ENCODE data around the gene ADSS1. TPM values are rescaled to one million over a fixed set of nuclear protein-coding genes. Genes with fewer than 3 reads are reported as not detected.

Gene ADSS1
- total RNA-seq, 1 donor from 2014 or later = 89.8 TPM

DNA sequence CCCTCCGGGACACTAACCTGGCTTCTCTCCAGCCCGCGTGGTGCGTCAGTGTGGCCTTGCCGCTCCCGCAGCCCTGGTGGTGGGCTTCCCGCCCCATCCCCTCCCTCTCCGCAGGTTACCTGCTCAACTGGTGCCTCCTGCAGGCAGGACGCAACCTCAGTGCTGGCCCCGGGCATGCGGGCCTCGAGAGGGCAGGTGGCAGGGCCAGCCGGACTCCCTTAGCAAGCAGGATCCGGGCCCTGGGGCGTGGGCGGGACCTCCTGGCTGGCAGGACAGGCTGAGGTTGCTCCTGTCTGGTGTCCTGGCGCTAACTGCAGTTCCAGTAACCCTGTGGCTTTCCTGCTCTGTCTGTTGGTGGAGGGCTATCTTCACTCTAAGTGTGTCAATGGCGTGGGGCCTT, 8.6 kb upstream of the ADSS1 start:
- Histone ChIP-seq H3K36me3 (ENCODE audit: control insufficient read depth in 3 of 3, insufficient read depth in 3 of 3, low read length in 3 of 3) (peaks cover 31 to 35% (median 35%) of the 10 kb centered on the region in 3 donors), H3K4me3 (ENCODE audit: low read length in 3 of 3) (no peak overlapping the region)

DNA sequence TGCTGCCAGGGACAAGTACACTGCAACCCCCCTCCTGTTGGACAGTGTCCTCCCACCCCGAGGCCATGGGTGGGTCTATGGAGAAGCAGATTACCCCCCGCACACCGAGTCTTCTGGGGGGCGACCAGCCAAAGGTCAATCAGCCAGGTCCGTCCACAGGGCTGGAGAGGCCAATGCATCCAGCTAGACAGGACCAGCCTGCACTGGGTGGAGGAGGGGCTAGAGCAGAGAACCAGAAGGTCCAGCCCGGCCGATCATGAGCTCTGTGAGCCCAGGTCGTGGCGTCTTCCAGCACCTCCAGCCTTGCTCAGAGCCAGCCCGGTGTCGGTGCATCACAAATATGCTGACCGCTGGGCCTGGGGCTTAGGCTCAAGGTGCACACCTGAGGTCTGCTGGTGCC, 8.2 kb upstream of the ADSS1 start:
- no peak overlapping the region for H3K9ac ChIP-seq (ENCODE audit: low read depth in 1 of 3, low read length in 3 of 3)
- no peak overlapping the region for H3K27ac ChIP-seq (ENCODE audit: low read depth, low read length)
- H3K36me3 ChIP-seq (ENCODE audit: control insufficient read depth in 3 of 3, insufficient read depth in 3 of 3, low read length in 3 of 3) = peaks cover 28 to 32% (median 30%) of the 10 kb centered on the region in 3 donors
- peaks cover 13 to 33% (median 29%) of the 10 kb centered on the region in 3 donors for H3K4me1 ChIP-seq (ENCODE audit: control insufficient read depth in 3 of 3, insufficient read depth in 3 of 3, low read length in 3 of 3)
- no peak overlapping the region for H3K4me3 ChIP-seq (ENCODE audit: low read length in 3 of 3)
- H3K27me3 ChIP-seq (ENCODE audit: control insufficient read depth in 3 of 3, insufficient read depth in 3 of 3, low read length in 3 of 3) = no peaks in the 10 kb centered on the region
- H3K9me3 ChIP-seq (ENCODE audit: control insufficient read depth in 3 of 3, low read length in 3 of 3) = no peaks in the 10 kb centered on the region

More for the DNA sequence above, 8.6 kb upstream of the ADSS1 start:
- no peak overlapping the region for H3K27ac ChIP-seq (ENCODE audit: low read depth, low read length)
- no peaks in the 10 kb centered on the region for H3K27me3 ChIP-seq (ENCODE audit: control insufficient read depth in 3 of 3, insufficient read depth in 3 of 3, low read length in 3 of 3)
- peaks cover 13 to 36% (median 29%) of the 10 kb centered on the region in 3 donors for H3K4me1 ChIP-seq (ENCODE audit: control insufficient read depth in 3 of 3, insufficient read depth in 3 of 3, low read length in 3 of 3)
- no peak overlapping the region for H3K9ac ChIP-seq (ENCODE audit: low read depth in 1 of 3, low read length in 3 of 3)
- no peaks in the 10 kb centered on the region for H3K9me3 ChIP-seq (ENCODE audit: control insufficient read depth in 3 of 3, low read length in 3 of 3)

DNA sequence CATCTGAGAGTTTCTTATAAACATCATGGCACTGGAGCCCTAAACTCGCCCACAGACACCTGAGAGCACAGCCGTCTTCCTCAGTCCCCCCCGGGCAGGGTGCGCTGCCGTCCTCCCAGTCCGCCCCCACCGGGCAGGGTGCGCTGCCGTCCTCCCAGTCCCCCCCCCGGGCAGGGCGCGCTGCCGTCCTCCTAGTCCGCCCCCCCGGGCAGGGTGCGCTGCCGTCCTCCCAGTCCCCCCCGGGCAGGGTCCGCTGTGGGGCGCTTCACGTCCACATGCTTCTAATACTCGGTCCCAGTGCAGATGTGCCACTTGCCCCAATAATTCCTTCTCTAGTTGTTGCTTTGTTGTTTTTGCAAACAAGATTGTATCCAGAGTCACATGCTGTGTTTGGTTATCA, 6.9 kb upstream of the ADSS1 start:
- Histone ChIP-seq H3K9me3 (ENCODE audit: control insufficient read depth in 3 of 3, low read length in 3 of 3) (no peaks in the 10 kb centered on the region), H3K9ac (ENCODE audit: low read depth in 1 of 3, low read length in 3 of 3) (no peak overlapping the region), H3K4me1 (ENCODE audit: control insufficient read depth in 3 of 3, insufficient read depth in 3 of 3, low read length in 3 of 3) (peaks cover 21 to 42% (median 36%) of the 10 kb centered on the region in 3 donors), H3K27me3 (ENCODE audit: control insufficient read depth in 3 of 3, insufficient read depth in 3 of 3, low read length in 3 of 3) (no peaks in the 10 kb centered on the region), H3K27ac (ENCODE audit: low read depth, low read length) (no peak overlapping the region), H3K4me3 (ENCODE audit: low read length in 3 of 3) (no peak overlapping the region), H3K36me3 (ENCODE audit: control insufficient read depth in 3 of 3, insufficient read depth in 3 of 3, low read length in 3 of 3) (peaks cover 22 to 27% (median 24%) of the 10 kb centered on the region in 3 donors)

DNA sequence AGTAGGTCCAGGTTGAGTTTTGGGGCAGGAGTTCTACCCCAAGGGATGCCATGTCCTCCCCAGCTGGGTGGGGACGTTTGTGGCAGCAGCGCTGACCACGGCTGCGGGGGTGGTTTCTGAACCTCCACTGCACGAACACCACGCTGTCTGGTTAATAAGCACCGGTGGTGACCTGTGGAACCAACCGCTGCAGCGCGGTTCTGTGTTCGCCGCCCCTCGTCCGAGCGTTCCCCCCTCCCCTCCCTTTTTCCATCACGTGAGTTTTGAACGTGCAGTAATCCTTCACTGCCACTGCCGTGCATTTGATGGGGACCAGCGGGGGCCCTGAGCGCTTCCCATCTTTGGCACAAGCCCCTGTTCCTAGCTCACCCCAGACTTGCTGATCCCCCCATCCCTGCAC, 6.4 kb upstream of the ADSS1 start:
- peaks cover 22 to 27% (median 22%) of the 10 kb centered on the region in 3 donors for H3K36me3 ChIP-seq (ENCODE audit: control insufficient read depth in 3 of 3, insufficient read depth in 3 of 3, low read length in 3 of 3)
- peak overlapping the region in 1 of 3 donors; percentile 78 for H3K9ac ChIP-seq (ENCODE audit: low read depth in 1 of 3, low read length in 3 of 3)
- H3K4me1 ChIP-seq (ENCODE audit: control insufficient read depth in 3 of 3, insufficient read depth in 3 of 3, low read length in 3 of 3) = peaks cover 27 to 47% (median 42%) of the 10 kb centered on the region in 3 donors
- no peaks in the 10 kb centered on the region for H3K9me3 ChIP-seq (ENCODE audit: control insufficient read depth in 3 of 3, low read length in 3 of 3)
- no peaks in the 10 kb centered on the region for H3K27me3 ChIP-seq (ENCODE audit: control insufficient read depth in 3 of 3, insufficient read depth in 3 of 3, low read length in 3 of 3)
- H3K27ac ChIP-seq (ENCODE audit: low read depth, low read length) = no peak overlapping the region
- H3K4me3 ChIP-seq (ENCODE audit: low read length in 3 of 3) = no peak overlapping the region

DNA sequence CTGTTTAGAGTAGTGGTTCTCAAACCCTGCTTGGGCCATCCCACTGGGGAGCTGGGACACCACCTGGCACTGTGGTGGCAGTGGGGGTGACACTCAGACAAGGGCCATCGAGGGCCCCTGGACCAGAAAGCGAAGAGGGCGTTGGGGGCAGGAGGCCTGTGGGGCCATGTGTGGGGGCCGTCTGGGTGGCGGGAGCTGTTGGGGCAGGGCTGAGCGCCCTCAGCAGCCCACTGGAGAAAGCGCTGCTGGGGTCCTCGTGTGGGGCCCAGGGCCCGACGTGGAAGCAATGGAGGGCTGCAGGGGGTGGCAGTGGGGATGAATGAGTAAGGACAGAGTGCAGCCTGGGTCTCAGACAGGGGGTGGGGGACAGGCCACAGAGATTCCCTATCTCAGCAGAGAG, 5.9 kb upstream of the ADSS1 start:
- H3K4me3 ChIP-seq (ENCODE audit: low read length in 3 of 3) = no peak overlapping the region
- H3K9ac ChIP-seq (ENCODE audit: low read depth in 1 of 3, low read length in 3 of 3) = peak overlapping the region in 2 of 3 donors; percentile 14 to 78
- H3K27me3 ChIP-seq (ENCODE audit: control insufficient read depth in 3 of 3, insufficient read depth in 3 of 3, low read length in 3 of 3) = no peaks in the 10 kb centered on the region
- H3K4me1 ChIP-seq (ENCODE audit: control insufficient read depth in 3 of 3, insufficient read depth in 3 of 3, low read length in 3 of 3) = peaks cover 31 to 52% (median 47%) of the 10 kb centered on the region in 3 donors
- H3K36me3 ChIP-seq (ENCODE audit: control insufficient read depth in 3 of 3, insufficient read depth in 3 of 3, low read length in 3 of 3) = peaks cover 20 to 27% (median 22%) of the 10 kb centered on the region in 3 donors
- H3K9me3 ChIP-seq (ENCODE audit: control insufficient read depth in 3 of 3, low read length in 3 of 3) = no peaks in the 10 kb centered on the region
- H3K27ac ChIP-seq (ENCODE audit: low read depth, low read length) = peak overlapping the region; percentile 60

GRCh38 chr14:104718871-104719270, 5.2 kb upstream of the ADSS1 start:
- H3K36me3 ChIP-seq (ENCODE audit: control insufficient read depth in 3 of 3, insufficient read depth in 3 of 3, low read length in 3 of 3) = peaks cover 16 to 22% (median 19%) of the 10 kb centered on the region in 3 donors
- H3K4me1 ChIP-seq (ENCODE audit: control insufficient read depth in 3 of 3, insufficient read depth in 3 of 3, low read length in 3 of 3) = peaks cover 38 to 58% (median 53%) of the 10 kb centered on the region in 3 donors
- H3K4me3 ChIP-seq (ENCODE audit: low read length in 3 of 3) = no peak overlapping the region
- H3K27me3 ChIP-seq (ENCODE audit: control insufficient read depth in 3 of 3, insufficient read depth in 3 of 3, low read length in 3 of 3) = no peaks in the 10 kb centered on the region
- H3K9ac ChIP-seq (ENCODE audit: low read depth in 1 of 3, low read length in 3 of 3) = peak overlapping the region; percentile 12 to 78 (median 14)
- H3K27ac ChIP-seq (ENCODE audit: low read depth, low read length) = peak overlapping the region; percentile 60
- no peaks in the 10 kb centered on the region for H3K9me3 ChIP-seq (ENCODE audit: control insufficient read depth in 3 of 3, low read length in 3 of 3)

DNA sequence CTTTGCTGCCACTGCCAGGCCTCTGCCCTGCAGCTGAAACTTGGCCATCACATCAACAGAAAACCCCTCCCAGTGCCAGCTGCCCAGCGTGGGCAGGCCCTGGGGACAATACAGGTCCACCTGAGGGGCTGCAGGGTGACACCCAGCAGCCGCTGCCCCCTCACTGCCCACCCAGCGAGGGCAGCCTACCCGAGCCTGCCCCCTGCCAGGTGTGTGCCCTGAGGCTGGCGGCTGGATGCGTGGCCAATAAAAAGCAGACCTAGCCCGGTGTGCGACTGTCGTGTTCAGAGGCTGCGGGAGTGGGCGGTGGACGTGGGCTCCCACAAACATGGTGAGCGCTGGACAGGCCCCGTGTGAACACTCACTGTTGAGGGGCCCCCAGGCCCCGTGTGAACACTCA, 4.7 kb upstream of the ADSS1 start:
- Histone ChIP-seq H3K27me3 (ENCODE audit: control insufficient read depth in 3 of 3, insufficient read depth in 3 of 3, low read length in 3 of 3) (no peaks in the 10 kb centered on the region), H3K9me3 (ENCODE audit: control insufficient read depth in 3 of 3, low read length in 3 of 3) (no peaks in the 10 kb centered on the region), H3K27ac (ENCODE audit: low read depth, low read length) (peak overlapping the region; percentile 60), H3K4me1 (ENCODE audit: control insufficient read depth in 3 of 3, insufficient read depth in 3 of 3, low read length in 3 of 3) (peaks cover 38 to 58% (median 53%) of the 10 kb centered on the region in 3 donors), H3K4me3 (ENCODE audit: low read length in 3 of 3) (no peak overlapping the region), H3K9ac (ENCODE audit: low read depth in 1 of 3, low read length in 3 of 3) (peak overlapping the region in 2 of 3 donors; percentile 12 to 78), H3K36me3 (ENCODE audit: control insufficient read depth in 3 of 3, insufficient read depth in 3 of 3, low read length in 3 of 3) (peaks cover 15 to 22% (median 17%) of the 10 kb centered on the region in 3 donors)

GRCh38 chr14:104721505-104722431, 2.3 kb upstream of the ADSS1 start:
- Histone ChIP-seq H3K27ac (ENCODE audit: low read depth, low read length) (peak overlapping the region; percentile 98), H3K36me3 (ENCODE audit: control insufficient read depth in 3 of 3, insufficient read depth in 3 of 3, low read length in 3 of 3) (peaks cover 5 to 12% (median 6%) of the 10 kb centered on the region in 3 donors), H3K27me3 (ENCODE audit: control insufficient read depth in 3 of 3, insufficient read depth in 3 of 3, low read length in 3 of 3) (no peaks in the 10 kb centered on the region), H3K9ac (ENCODE audit: low read depth in 1 of 3, low read length in 3 of 3) (peak overlapping the region; percentile 63 to 98 (median 79)), H3K9me3 (ENCODE audit: control insufficient read depth in 3 of 3, low read length in 3 of 3) (no peaks in the 10 kb centered on the region), H3K4me3 (ENCODE audit: low read length in 3 of 3) (peak overlapping the region in 2 of 3 donors; percentile 50 to 60), H3K4me1 (ENCODE audit: control insufficient read depth in 3 of 3, insufficient read depth in 3 of 3, low read length in 3 of 3) (peaks cover 60 to 78% (median 72%) of the 10 kb centered on the region in 3 donors)

DNA sequence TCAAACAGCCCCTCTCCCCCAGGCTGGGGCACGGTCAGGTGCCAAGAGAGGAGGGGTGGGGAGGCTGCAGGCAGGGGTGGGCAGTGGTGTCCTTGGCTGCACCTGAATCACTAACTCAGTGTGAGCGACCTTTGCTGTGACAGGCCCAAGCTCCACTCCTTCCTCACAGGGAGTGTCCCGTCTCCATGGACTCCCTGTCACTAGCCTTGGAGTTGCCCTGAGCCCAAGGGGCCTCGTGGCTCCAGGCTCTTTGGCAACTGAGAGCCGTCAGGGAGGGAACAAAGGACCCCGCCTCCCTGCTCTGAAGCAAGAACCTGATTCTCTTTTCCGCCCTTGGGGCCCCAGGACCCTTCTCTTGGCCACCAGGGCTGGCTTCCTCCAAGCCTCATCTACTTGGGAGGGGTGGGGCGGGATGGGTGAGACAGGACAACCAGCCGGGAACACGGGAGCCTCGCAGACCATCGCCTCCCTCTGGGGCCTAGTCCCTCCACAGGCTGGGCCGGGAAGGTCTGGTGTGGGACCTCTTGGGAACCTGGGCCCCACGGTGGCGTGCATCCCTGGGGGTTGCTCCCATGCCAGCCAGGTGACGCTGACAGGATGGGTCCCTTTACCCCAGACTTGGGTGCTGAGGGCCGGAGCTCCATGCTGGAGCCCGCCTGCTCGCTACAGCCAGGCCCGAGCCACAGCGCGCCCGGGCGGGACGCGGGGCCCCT, 935 bp upstream of the ADSS1 start:
- peaks cover 73 to 84% (median 76%) of the 10 kb centered on the region in 3 donors for H3K4me1 ChIP-seq (ENCODE audit: control insufficient read depth in 3 of 3, insufficient read depth in 3 of 3, low read length in 3 of 3)
- no peaks in the 10 kb centered on the region for H3K9me3 ChIP-seq (ENCODE audit: control insufficient read depth in 3 of 3, low read length in 3 of 3)
- H3K4me3 ChIP-seq (ENCODE audit: low read length in 3 of 3) = peak overlapping the region; percentile 48 to 86 (median 83)
- peak overlapping the region; percentile 98 for H3K27ac ChIP-seq (ENCODE audit: low read depth, low read length)
- H3K9ac ChIP-seq (ENCODE audit: low read depth in 1 of 3, low read length in 3 of 3) = peak overlapping the region; percentile 74 to 98 (median 91)
- peaks cover 5 to 12% (median 6%) of the 10 kb centered on the region in 3 donors for H3K36me3 ChIP-seq (ENCODE audit: control insufficient read depth in 3 of 3, insufficient read depth in 3 of 3, low read length in 3 of 3)
- H3K27me3 ChIP-seq (ENCODE audit: control insufficient read depth in 3 of 3, insufficient read depth in 3 of 3, low read length in 3 of 3) = no peaks in the 10 kb centered on the region
